GM21619 (cell line): ENCODE data around the gene TAS2R39.

ENCODE experiments used
- ATAC-seq: cut with Tn5 transposase; IDR thresholded peaks from one replicate; pipeline ENCODE4 v1.9.1; 2021; ENCODE audit not compliant: unreplicated experiment

Gene TAS2R39

DNA sequence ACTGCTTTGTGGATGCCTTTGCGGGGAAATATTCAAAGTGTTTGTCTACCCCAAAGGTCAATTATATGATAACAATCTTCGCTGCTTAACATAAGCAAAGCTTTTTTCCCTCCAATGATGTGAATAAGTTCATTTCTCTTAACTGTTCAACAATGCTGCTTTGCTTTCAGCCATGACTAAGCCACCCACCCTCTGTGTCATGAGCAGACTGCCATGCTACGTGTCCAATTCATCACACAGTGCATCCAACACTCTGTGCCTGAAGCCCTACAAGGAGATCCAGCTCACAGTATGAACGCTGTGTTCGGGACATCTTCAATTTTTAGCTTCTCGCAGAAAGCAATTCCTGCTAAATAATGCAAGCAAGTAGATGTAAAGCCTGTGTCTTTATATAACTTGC is 32.9 kb downstream of the TAS2R39 start:
- ATAC-seq = no peak

DNA sequence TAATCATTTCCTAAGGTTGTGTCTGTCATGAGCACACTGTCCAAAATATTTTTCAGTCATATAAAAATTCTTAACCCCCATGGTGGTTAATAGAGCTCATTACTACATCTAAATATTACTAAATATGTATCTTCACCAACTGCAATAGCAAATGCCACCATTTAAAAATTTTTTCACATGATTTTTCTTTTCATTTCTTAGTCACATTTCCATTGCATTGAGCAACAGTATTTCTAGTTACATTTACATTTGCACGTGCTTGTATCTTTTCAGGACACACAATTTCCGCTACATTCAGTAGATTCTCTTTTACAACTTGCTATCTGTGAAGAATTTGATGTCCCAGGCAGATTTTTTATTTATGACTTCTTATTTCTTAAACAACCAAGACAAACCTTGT is 33.5 kb downstream of the TAS2R39 start:
- ATAC-seq = no peak

DNA sequence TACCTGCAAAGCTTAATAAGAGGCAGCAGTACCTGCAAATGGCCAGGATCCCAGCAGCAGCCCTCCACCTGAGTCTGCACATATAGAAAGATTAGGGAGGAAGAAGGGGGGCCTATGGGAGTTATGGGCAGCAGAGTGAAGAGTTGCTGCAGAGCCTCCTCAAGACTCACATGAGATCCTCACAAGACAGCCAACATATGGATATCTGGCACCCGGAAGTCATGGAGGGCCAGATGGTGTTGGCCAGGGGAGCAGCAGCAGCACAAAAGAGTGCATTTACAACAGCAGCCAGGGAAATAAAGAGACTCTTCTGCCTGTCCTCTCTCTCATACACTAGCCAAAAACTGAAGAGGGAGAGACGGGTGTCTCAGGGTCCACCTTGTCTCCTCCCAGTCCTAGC is 34.6 kb downstream of the TAS2R39 start:
- no peak for ATAC-seq

DNA sequence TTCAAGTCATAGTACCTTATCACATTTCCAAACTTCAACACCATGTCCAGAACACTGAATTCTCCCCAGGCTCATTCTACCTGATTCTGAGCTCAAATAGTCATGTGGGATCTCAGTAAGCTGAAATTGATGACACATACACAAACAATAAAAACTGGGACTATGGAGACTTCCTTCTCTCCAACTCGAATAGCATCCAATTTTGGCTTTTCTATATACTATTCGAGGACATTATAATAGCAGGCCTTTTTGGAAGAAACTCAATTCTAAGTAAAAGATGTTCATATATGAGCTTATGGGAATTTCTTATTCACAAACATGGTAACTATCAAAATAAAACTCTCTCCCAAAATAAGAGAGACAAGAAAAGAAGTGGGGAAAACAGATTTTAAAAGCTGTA is 38.1 kb downstream of the TAS2R39 start:
- ATAC-seq = no peak

DNA sequence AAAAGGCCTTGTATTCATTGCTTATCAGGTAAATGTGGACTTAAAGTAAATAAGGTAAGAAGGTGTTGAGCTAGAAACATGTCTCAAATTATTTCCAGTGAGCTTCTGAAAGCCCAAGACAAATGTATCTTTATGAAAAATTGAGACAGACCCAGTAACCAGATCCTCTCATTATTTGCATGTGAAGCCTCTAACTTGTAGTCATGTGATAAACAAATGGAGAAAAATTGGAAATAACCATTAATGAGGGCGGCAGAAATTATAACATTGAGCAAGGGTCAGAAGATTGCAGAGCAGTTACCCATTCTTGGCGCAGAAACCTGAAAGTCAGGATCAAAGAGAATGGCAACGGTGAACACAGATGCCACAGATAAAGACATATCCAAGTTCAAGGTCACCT is 38.5 kb downstream of the TAS2R39 start, which contains the start of gene TAS2R40:
TSS of gene TAS2R40 (plus strand) at position 301 of the 400 bp plus-strand sequence. CDS start at position 343, 42 bp downstream.
- no peak for ATAC-seq

GRCh38 chr7:143222782-143223181 is 39.6 kb downstream of the TAS2R39 start:
- ATAC-seq = no peak

- no peak for ATAC-seq
Observed at GRCh38 chr7:143223784-143224183, 40.6 kb downstream of the TAS2R39 start.

DNA sequence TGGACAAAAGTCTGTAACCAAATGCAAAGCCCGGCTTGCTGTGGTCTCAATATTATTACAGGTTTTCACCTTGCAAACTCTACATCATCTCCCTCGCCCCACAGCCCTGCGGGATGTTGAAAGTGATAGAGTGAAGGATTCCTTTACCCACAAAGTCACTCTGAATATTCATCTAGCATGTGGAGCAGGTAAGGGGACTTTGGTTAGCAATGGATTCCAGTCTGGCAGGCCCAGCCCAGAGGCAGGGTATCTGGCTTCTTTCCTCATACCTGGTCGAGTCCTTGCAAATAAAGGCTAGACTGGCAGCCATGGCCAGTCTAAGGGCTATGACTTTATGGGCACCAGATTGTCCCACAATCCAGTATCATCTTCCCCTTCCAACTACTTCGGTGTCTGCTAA is 41.8 kb downstream of the TAS2R39 start:
- no peak for ATAC-seq

GRCh38 chr7:143227806-143228205 is 44.6 kb downstream of the TAS2R39 start:
- ATAC-seq = no peak

- ATAC-seq = no peak
Observed at GRCh38 chr7:143229054-143229790, 46.0 kb downstream of the TAS2R39 start.

DNA sequence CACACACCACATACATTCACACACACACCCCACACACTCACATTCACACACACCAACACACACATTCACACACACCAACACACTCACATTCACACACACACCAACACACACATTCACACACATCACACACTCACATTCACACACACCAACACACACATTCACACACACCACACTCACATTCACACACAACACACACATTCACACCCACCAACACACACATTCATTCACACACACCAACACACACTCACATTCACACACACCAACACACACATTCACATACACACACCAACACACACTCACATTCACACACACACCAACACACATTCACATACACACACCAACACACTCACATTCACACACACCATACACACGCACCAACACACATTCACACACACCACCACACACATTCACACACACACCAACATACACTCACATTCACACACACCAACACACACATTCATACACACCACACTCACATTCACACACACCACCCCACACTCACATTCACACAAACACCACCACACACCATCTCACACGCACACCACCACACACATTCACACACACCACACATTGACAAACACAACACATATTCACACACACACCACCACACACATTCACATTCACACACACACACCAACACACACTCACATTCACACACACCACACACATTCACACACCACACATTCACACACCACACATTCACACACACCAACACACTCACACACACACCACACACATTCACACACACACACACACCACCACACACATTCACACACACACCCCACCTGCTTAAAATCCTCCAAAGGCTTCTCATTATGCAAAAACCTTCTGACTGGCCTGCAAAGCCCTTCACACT is 47.6 kb downstream of the TAS2R39 start:
- no peak for ATAC-seq
